ENCODE measurements around the gene TSEN2. TPM values are rescaled to one million over a fixed set of nuclear protein-coding genes. Genes with fewer than 3 reads are reported as not detected.
"Not testable (repeated sequence)": the region's sequence is repeated elsewhere in the genome, so short reads cannot be mapped to it uniquely, and the experiment has no call there.

Gene TSEN2
- total RNA-seq, 2 donors from 2014 or later: 8.7 to 11.8 TPM

GRCh38 chr3:12470111-12470510 is 14.2 kb upstream of the TSEN2 start:
- no peak for DNase-seq
- Mint-ChIP-seq H3K36me3 (ENCODE audit: insufficient read depth in 2 of 2) (no peaks in the 10 kb centered on the region), H3K27me3 (ENCODE audit: low read depth) (no peaks in the 10 kb centered on the region), H3K4me1 (ENCODE audit: low read depth) (peaks cover 17% of the 10 kb centered on the region), H3K4me3 (no peak overlapping the region), H3K9me3 (no peaks in the 10 kb centered on the region), H3K27ac (no peak overlapping the region)
- no peak for ATAC-seq (replicated peaks in 1 of 2)

GRCh38 chr3:12470680-12471079 is 13.6 kb upstream of the TSEN2 start:
- Mint-ChIP-seq H3K36me3 (ENCODE audit: insufficient read depth in 2 of 2) (no peaks in the 10 kb centered on the region), H3K4me3 (peak overlapping the region; percentile 33 to 53), H3K4me1 (ENCODE audit: low read depth) (peaks cover 17% of the 10 kb centered on the region), H3K27me3 (ENCODE audit: low read depth) (no peaks in the 10 kb centered on the region), H3K9me3 (no peaks in the 10 kb centered on the region), H3K27ac (peak overlapping the region; percentile 19)
- no peak for ATAC-seq (replicated peaks in 1 of 2)
- DNase-seq: no peak

GRCh38 chr3:12471241-12471640 is 13.0 kb upstream of the TSEN2 start:
- peaks cover 17% of the 10 kb centered on the region for H3K4me1 Mint-ChIP-seq (ENCODE audit: low read depth)
- no peak overlapping the region for H3K27ac Mint-ChIP-seq
- H3K4me3 Mint-ChIP-seq: peak overlapping the region; percentile 33 to 53
- ATAC-seq (replicated peaks in 1 of 2): peak; percentile 99
- no peaks in the 10 kb centered on the region for H3K36me3 Mint-ChIP-seq (ENCODE audit: insufficient read depth in 2 of 2)
- DNase-seq: peak; percentile 79 to 84
- H3K27me3 Mint-ChIP-seq (ENCODE audit: low read depth): no peaks in the 10 kb centered on the region
- no peaks in the 10 kb centered on the region for H3K9me3 Mint-ChIP-seq

GRCh38 chr3:12472000-12472610 is 12.2 kb upstream of the TSEN2 start:
- no peak for ATAC-seq (replicated peaks in 1 of 2)
- Mint-ChIP-seq H3K27ac (no peak overlapping the region), H3K4me1 (ENCODE audit: low read depth) (peaks cover 17% of the 10 kb centered on the region), H3K9me3 (no peaks in the 10 kb centered on the region), H3K36me3 (ENCODE audit: insufficient read depth in 2 of 2) (no peaks in the 10 kb centered on the region), H3K4me3 (peak overlapping the region in 1 of 2 donors; percentile 35), H3K27me3 (ENCODE audit: low read depth) (no peaks in the 10 kb centered on the region)
- no peak for DNase-seq

GRCh38 chr3:12472796-12473195 is 11.5 kb upstream of the TSEN2 start:
- DNase-seq (no peak), ATAC-seq (replicated peaks in 1 of 2) (no peak)
- Mint-ChIP-seq H3K27me3 (ENCODE audit: low read depth) (no peaks in the 10 kb centered on the region), H3K36me3 (ENCODE audit: insufficient read depth in 2 of 2) (no peaks in the 10 kb centered on the region), H3K4me1 (ENCODE audit: low read depth) (peaks cover 17% of the 10 kb centered on the region), H3K9me3 (no peaks in the 10 kb centered on the region), H3K27ac (peak overlapping the region; percentile 29), H3K4me3 (peak overlapping the region in 1 of 2 donors; percentile 35)

GRCh38 chr3:12473511-12473910 is 10.8 kb upstream of the TSEN2 start:
- DNase-seq (no peak), ATAC-seq (replicated peaks in 1 of 2) (peak in 1 of 2 donors; percentile 18)
- no peaks in the 10 kb centered on the region for H3K36me3 Mint-ChIP-seq (ENCODE audit: insufficient read depth in 2 of 2)
- peaks cover 17% of the 10 kb centered on the region for H3K4me1 Mint-ChIP-seq (ENCODE audit: low read depth)
- no peaks in the 10 kb centered on the region for H3K9me3 Mint-ChIP-seq
- peak overlapping the region in 1 of 2 donors; percentile 35 for H3K4me3 Mint-ChIP-seq
- no peak overlapping the region for H3K27ac Mint-ChIP-seq
- H3K27me3 Mint-ChIP-seq (ENCODE audit: low read depth): no peaks in the 10 kb centered on the region

- H3K9me3 Mint-ChIP-seq: no peaks in the 10 kb centered on the region
- no peaks in the 10 kb centered on the region for H3K36me3 Mint-ChIP-seq (ENCODE audit: insufficient read depth in 2 of 2)
- no peaks in the 10 kb centered on the region for H3K27me3 Mint-ChIP-seq (ENCODE audit: low read depth)
- DNase-seq (no peak), ATAC-seq (replicated peaks in 1 of 2) (no peak)
- no peak overlapping the region for H3K27ac Mint-ChIP-seq
- no peak overlapping the region for H3K4me3 Mint-ChIP-seq
- peaks cover 18% of the 10 kb centered on the region for H3K4me1 Mint-ChIP-seq (ENCODE audit: low read depth)
These were observed 7.9 kb upstream of the TSEN2 start for GRCh38 chr3:12476238-12476897.

- peaks cover 12% of the 10 kb centered on the region for H3K4me1 Mint-ChIP-seq (ENCODE audit: low read depth)
- H3K4me3 Mint-ChIP-seq: no peak overlapping the region
- H3K27ac Mint-ChIP-seq: no peak overlapping the region
- DNase-seq (no peak), ATAC-seq (replicated peaks in 1 of 2) (no peak)
- H3K27me3 Mint-ChIP-seq (ENCODE audit: low read depth): no peaks in the 10 kb centered on the region
- H3K9me3 Mint-ChIP-seq: no peaks in the 10 kb centered on the region
- H3K36me3 Mint-ChIP-seq (ENCODE audit: insufficient read depth in 2 of 2): no peaks in the 10 kb centered on the region
These were observed 7.0 kb upstream of the TSEN2 start for GRCh38 chr3:12477256-12477655.

GRCh38 chr3:12478326-12478725 is 6.0 kb upstream of the TSEN2 start:
- H3K9me3 Mint-ChIP-seq: no peaks in the 10 kb centered on the region
- H3K27me3 Mint-ChIP-seq (ENCODE audit: low read depth): no peaks in the 10 kb centered on the region
- no peak for ATAC-seq (replicated peaks in 1 of 2)

GRCh38 chr3:12479198-12479597 is 5.1 kb upstream of the TSEN2 start:
- peaks cover 27% of the 10 kb centered on the region for H3K4me1 Mint-ChIP-seq (ENCODE audit: low read depth)
- not testable (repeated sequence) for H3K27ac Mint-ChIP-seq; DNase-seq; H3K4me3 Mint-ChIP-seq; H3K27me3 Mint-ChIP-seq (ENCODE audit: low read depth); H3K9me3 Mint-ChIP-seq; ATAC-seq (replicated peaks in 1 of 2); H3K36me3 Mint-ChIP-seq (ENCODE audit: insufficient read depth in 2 of 2)

More at GRCh38 chr3:12478326-12478725, 6.0 kb upstream of the TSEN2 start:
- no peak overlapping the region for H3K27ac Mint-ChIP-seq
- peaks cover 18% of the 10 kb centered on the region for H3K4me1 Mint-ChIP-seq (ENCODE audit: low read depth)
- no peaks in the 10 kb centered on the region for H3K36me3 Mint-ChIP-seq (ENCODE audit: insufficient read depth in 2 of 2)
- DNase-seq: no peak
- H3K4me3 Mint-ChIP-seq: no peak overlapping the region

GRCh38 chr3:12479919-12480427 is 4.3 kb upstream of the TSEN2 start:
- Mint-ChIP-seq H3K9me3 (no peaks in the 10 kb centered on the region), H3K27me3 (ENCODE audit: low read depth) (no peaks in the 10 kb centered on the region), H3K27ac (no peak overlapping the region), H3K4me3 (no peak overlapping the region), H3K4me1 (ENCODE audit: low read depth) (peaks cover 33% of the 10 kb centered on the region), H3K36me3 (ENCODE audit: insufficient read depth in 2 of 2) (no peaks in the 10 kb centered on the region)
- ATAC-seq (replicated peaks in 1 of 2): peak; percentile 24 to 32
- DNase-seq: peak; percentile 19 to 32

GRCh38 chr3:12483410-12483809 is 870 bp upstream of the TSEN2 start:
- Mint-ChIP-seq H3K4me3 (peak overlapping the region; percentile 98 to 99), H3K36me3 (ENCODE audit: insufficient read depth in 2 of 2) (peaks cover 0 to 1% of the 10 kb centered on the region in 2 donors), H3K27ac (peak overlapping the region; percentile 86), H3K27me3 (ENCODE audit: low read depth) (no peaks in the 10 kb centered on the region), H3K4me1 (ENCODE audit: low read depth) (peaks cover 56% of the 10 kb centered on the region), H3K9me3 (no peaks in the 10 kb centered on the region)
- no peak for DNase-seq
- ATAC-seq (replicated peaks in 1 of 2): no peak

- Mint-ChIP-seq H3K9me3 (no peaks in the 10 kb centered on the region), H3K27ac (peak overlapping the region; percentile 86), H3K36me3 (ENCODE audit: insufficient read depth in 2 of 2) (peaks cover 0 to 1% of the 10 kb centered on the region in 2 donors), H3K4me1 (ENCODE audit: low read depth) (peaks cover 56% of the 10 kb centered on the region), H3K4me3 (peak overlapping the region; percentile 98 to 99), H3K27me3 (ENCODE audit: low read depth) (no peaks in the 10 kb centered on the region)
- no peak for DNase-seq
- ATAC-seq (replicated peaks in 1 of 2): no peak
These were observed 445 bp upstream of the TSEN2 start for GRCh38 chr3:12483872-12484197.

GRCh38 chr3:12484983-12485327 is 675 bp downstream of the TSEN2 start:
- Mint-ChIP-seq H3K27me3 (ENCODE audit: low read depth) (no peaks in the 10 kb centered on the region), H3K4me3 (peak overlapping the region; percentile 98 to 99), H3K36me3 (ENCODE audit: insufficient read depth in 2 of 2) (peaks cover 0 to 5% of the 10 kb centered on the region in 2 donors), H3K4me1 (ENCODE audit: low read depth) (peaks cover 47% of the 10 kb centered on the region), H3K9me3 (no peaks in the 10 kb centered on the region), H3K27ac (peak overlapping the region; percentile 96)
- DNase-seq (no peak), ATAC-seq (replicated peaks in 1 of 2) (no peak)
